ENCODE results near the gene ZFHX2. TPM values are rescaled to one million over a fixed set of nuclear protein-coding genes. Genes with fewer than 3 reads are reported as not detected.

Gene ZFHX2
- total and polyA plus RNA-seq, 2 of the 13 experiments (the other 11 are each of a cell fraction or from before 2014, with no cell fraction given): 0.17 to 0.44 TPM

GRCh38 chr14:23568600-23569331, 17.2 kb upstream of the ZFHX2 start (continued):
- TF ChIP-seq FIP1L1 (IDR thresholded peaks at IDR 0.05; ENCODE audit: borderline replicate concordance, insufficient read depth, low read depth, low read length): peak; percentile 74; the same call in 1 of the 2 replicates
- no peak for TF ChIP-seq RFX3 (CRISPR knock-in tag; IDR thresholded peaks at IDR 0.05)
- TF ChIP-seq ZSCAN22 (CRISPR knock-in tag; IDR thresholded peaks at IDR 0.05): 0 out of 2 replicates have a peak, but pooled peaks have one; percentile 17
- TF ChIP-seq ZNF512 (CRISPR knock-in tag; IDR thresholded peaks at IDR 0.05): 0 out of 2 replicates have a peak, but pooled peaks have one; percentile 64
- TF ChIP-seq ZNF609 (CRISPR knock-in tag; IDR thresholded peaks at IDR 0.05; ENCODE audit: borderline replicate concordance): peak; percentile 35; the same call in 1 of the 2 replicates
- no peak for TF ChIP-seq ZNF180 (CRISPR knock-in tag; IDR thresholded peaks at IDR 0.05; ENCODE audit: borderline replicate concordance, low read depth)
- TF ChIP-seq ARID5B (CRISPR knock-in tag; IDR thresholded peaks at IDR 0.05): peak; percentile 21; the same call in 1 of the 2 replicates
- no peak for TF ChIP-seq HINFP (CRISPR knock-in tag; IDR thresholded peaks at IDR 0.05; ENCODE audit: low read depth)
- TF ChIP-seq NKX3-1 (CRISPR knock-in tag; IDR thresholded peaks at IDR 0.05): no peak
- no peak for TF ChIP-seq DDIT3 (CRISPR knock-in tag; IDR thresholded peaks at IDR 0.05)
- no peak for TF ChIP-seq ARID2 (CRISPR knock-in tag; IDR thresholded peaks at IDR 0.05; ENCODE audit: borderline replicate concordance)
- TF ChIP-seq PHF21A (CRISPR knock-in tag; IDR thresholded peaks at IDR 0.05): no peak
- no peak for TF ChIP-seq ZNF317 (CRISPR knock-in tag; IDR thresholded peaks at IDR 0.05)

Data from HepG2 (cell line).